Psoas muscle (tissue), 8 donors: ENCODE results near the gene SCUBE1. TPM values are rescaled to one million over a fixed set of nuclear protein-coding genes. Genes with fewer than 3 reads are reported as not detected.
A peak's percentile ranks its signal among the peaks of the same experiment; 100 is the strongest.

ENCODE experiments used
- ATAC-seq, 4 donors: fragments of 200-7000 bp; cut with Tn5 transposase; one replicate each; pipeline ENCODE4 v1.9.1; 2020; ENCODE audit warnings: moderate library complexity in 3 of 4, mild to moderate bottlenecking in 2 of 4
- DNase-seq, 2 donors: peaks; one replicate each; pipeline ENCODE4 v3.0.0-alpha.2; 2020
- H3K27ac ChIP-seq: fragments of 200-600 bp; one replicate; pipeline ENCODE4 v1.8.0; 2022
- H3K27me3 ChIP-seq, 3 donors: fragments of 200-600 bp in 1 of 3; one replicate each; pipeline versions ENCODE4 v1.6.1 to v1.8.0; 2013 to 2022; ENCODE audit warnings: low read length in 2 of 3, mild to moderate bottlenecking in 2 of 3, moderate library complexity in 1 of 3; ENCODE audit not compliant: insufficient read depth in 3 of 3
- H3K36me3 ChIP-seq, 2 donors: fragments of 200-600 bp in 1 of 2; one replicate each; pipeline versions ENCODE4 v1.6.1 to v1.8.0; 2013 to 2022; ENCODE audit warnings: low read depth in 1 of 2, mild to moderate bottlenecking in 1 of 2, moderate library complexity in 1 of 2; ENCODE audit not compliant: insufficient read depth in 1 of 2
- H3K4me1 ChIP-seq: fragments of 200-600 bp; one replicate; pipeline ENCODE4 v1.8.0; 2022
- H3K4me3 ChIP-seq: fragments of 200-600 bp; one replicate; pipeline ENCODE4 v1.8.0; 2022; ENCODE audit warnings: mild to moderate bottlenecking
- H3K9me3 ChIP-seq: fragments of 200-600 bp; one replicate; pipeline ENCODE4 v1.8.0; 2022
- WGBS, 3 donors: extraction: QIAGEN DNeasy Blood & Tissue Kit; methylation state at CpG; one replicate each; pipeline versions ENCODE4 v1.1.6 to v1.1.7; 2013; 5-methylcytosine and 5-hydroxymethylcytosine counted together
- intact Hi-C, 2 donors: fragments of 100-400 bp; cut with DNase I; formaldehyde crosslinking; loops; one replicate each; pipeline versions ENCODE4 v1.11.0 to v1.14.2; 2022
- polyA plus RNA-seq, 3 donors: library from polyadenylated mRNA; stranded (reverse); fragments of 200-250 nt; gene quantifications; one replicate each; pipeline ENCODE4 v1.2.3, GENCODE V29; 2013
- total RNA-seq, 4 donors: library from RNA; stranded (reverse); fragmentation: NEBNext Ultra II Directional in 2 of 4; extraction: Animal tissue kit (Norgen Biotek cat#: 25700) in 2 of 4; gene quantifications; one replicate each; pipeline versions ENCODE4 v1.2.1 to v1.2.4, GENCODE V29; 2021 to 2023
- TF ChIP-seq, protein P1 (sequence below): fragments of 200-600 bp; IDR thresholded peaks from one replicate; pipeline ENCODE4 v1.8.0; 2022; ENCODE audit warnings: antibody characterized with exemption
- donor health status: healthy with polysubstance abuse.
- donor health status: DM: no; HTN: no; CAD: no; lungs with moderate emphysema.
- donor health status: Bipolar disorder and iron deficiency.
- donor health status: healthy.
- donor health status: DM: yes; HTN: yes; CAD: no.
- donor health status: DM: no; HTN: no; CAD: no.
- donor health status: DM: no; HTN: no; CAD: no.
- donor health status: DM: yes; HTN: yes; CAD: no.

The SCUBE1 gene
- total and polyA plus RNA-seq, 7 donors = 0.04 to 0.19 (median 0.08) TPM

GRCh38 chr22:43206509-43207161 lies 136.5 kb downstream of the SCUBE1 start:
- intact Hi-C loops = no loop called here
- peak in 1 of 2 donors; percentile 9 for DNase-seq
- no peaks in the 10 kb centered on the region for H3K36me3 ChIP-seq

DNA sequence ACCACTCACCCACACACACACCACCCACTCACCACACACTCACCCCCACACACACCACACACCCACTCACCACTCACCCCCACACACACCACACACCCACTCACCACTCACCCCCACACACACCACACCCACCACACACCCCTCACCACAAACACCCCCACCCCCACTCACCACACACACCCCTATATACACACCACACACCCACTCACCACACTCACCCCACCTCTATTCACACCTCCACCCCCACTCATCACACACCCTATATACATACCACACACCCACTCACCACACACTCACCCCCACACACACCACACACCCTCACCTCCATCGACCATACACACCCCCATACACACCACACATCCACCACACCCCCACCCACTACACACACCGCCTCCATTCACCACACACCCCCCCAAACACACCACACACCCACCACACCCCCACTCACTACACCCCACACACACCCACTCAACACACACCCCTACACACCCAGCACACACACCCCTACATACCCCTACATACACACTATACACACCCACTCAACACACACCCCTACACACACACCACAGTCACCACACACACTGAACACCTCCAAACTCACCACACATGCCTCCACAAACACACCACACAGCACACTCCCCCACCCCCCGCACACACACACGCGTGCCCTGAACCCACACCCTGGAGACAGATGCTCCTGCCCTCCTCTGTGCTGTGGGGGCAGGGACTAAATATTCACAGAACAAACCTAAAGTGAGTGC lies 137.2 kb downstream of the SCUBE1 start:
- TF ChIP-seq, protein P1, sequence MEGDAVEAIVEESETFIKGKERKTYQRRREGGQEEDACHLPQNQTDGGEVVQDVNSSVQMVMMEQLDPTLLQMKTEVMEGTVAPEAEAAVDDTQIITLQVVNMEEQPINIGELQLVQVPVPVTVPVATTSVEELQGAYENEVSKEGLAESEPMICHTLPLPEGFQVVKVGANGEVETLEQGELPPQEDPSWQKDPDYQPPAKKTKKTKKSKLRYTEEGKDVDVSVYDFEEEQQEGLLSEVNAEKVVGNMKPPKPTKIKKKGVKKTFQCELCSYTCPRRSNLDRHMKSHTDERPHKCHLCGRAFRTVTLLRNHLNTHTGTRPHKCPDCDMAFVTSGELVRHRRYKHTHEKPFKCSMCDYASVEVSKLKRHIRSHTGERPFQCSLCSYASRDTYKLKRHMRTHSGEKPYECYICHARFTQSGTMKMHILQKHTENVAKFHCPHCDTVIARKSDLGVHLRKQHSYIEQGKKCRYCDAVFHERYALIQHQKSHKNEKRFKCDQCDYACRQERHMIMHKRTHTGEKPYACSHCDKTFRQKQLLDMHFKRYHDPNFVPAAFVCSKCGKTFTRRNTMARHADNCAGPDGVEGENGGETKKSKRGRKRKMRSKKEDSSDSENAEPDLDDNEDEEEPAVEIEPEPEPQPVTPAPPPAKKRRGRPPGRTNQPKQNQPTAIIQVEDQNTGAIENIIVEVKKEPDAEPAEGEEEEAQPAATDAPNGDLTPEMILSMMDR = no peak
- H3K27ac ChIP-seq = no peak overlapping the region
- DNase-seq (no peak), ATAC-seq (no peak)
- WGBS, 3 donors = 65 to 78% (median 72%) methylated on average over 5 of the region's 5 CpGs
- H3K9me3 ChIP-seq = no peaks in the 10 kb centered on the region
- intact Hi-C loops = no loop called here
- H3K4me1 ChIP-seq = no peaks in the 10 kb centered on the region
- no peak overlapping the region for H3K4me3 ChIP-seq
- H3K36me3 ChIP-seq = no peaks in the 10 kb centered on the region
- H3K27me3 ChIP-seq = peaks cover 0 to 10% (median 8%) of the 10 kb centered on the region in 3 donors

More at GRCh38 chr22:43206509-43207161, 136.5 kb downstream of the SCUBE1 start:
- Histone ChIP-seq H3K4me1 (no peaks in the 10 kb centered on the region), H3K27ac (no peak overlapping the region), H3K4me3 (no peak overlapping the region), H3K27me3 (peaks cover 0 to 10% (median 8%) of the 10 kb centered on the region in 3 donors), H3K9me3 (no peaks in the 10 kb centered on the region)
- WGBS, 3 donors = 51 to 55% (median 51%) methylated on average over 22 to 23 of the region's 23 CpGs
- TF ChIP-seq, protein P1 = no peak
- ATAC-seq = no peak

- no peak overlapping the region for H3K27ac ChIP-seq
- intact Hi-C loops = no loop called here
Observed at GRCh38 chr22:43205261-43205691, 137.9 kb downstream of the SCUBE1 start.

DNA sequence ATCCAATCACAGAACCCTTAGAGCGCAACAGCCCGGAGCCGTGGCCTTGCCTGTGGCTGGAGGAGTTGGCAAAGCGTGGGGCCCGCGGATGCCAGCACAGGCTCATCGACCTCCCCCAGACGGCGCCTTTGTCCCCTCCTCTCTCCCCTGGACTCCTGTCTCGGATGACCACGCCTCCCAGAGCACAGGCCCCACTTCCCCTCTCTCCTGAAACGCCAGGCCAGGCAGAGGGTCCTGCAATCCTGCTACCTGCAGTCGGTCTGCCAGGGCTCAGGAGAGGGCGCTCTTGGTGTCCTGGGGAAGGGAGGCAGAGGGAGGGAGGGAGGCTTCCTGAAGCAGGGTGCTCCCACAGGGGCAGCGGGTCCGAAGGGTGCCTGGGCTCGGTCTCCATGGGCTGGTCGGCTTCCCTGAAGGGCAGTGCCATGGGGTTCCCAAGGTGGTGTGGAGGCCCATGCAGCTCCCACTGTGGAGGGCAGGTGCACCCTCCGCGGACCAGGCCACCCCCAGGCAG lies 139.6 kb downstream of the SCUBE1 start:
- H3K36me3 ChIP-seq = no peaks in the 10 kb centered on the region
- H3K27ac ChIP-seq = no peak overlapping the region
- no peak for ATAC-seq
- DNase-seq = peak; percentile 14 to 38
- intact Hi-C loops = no loop called here
- H3K27me3 ChIP-seq = peaks cover 0 to 18% (median 8%) of the 10 kb centered on the region in 3 donors
- H3K4me1 ChIP-seq = no peaks in the 10 kb centered on the region
- TF ChIP-seq, protein P1 = no peak
- WGBS, 3 donors = 64 to 71% (median 67%) methylated on average over 19 to 20 of the region's 20 CpGs
- H3K4me3 ChIP-seq = no peak overlapping the region
- H3K9me3 ChIP-seq = no peaks in the 10 kb centered on the region

More at GRCh38 chr22:43205261-43205691, 137.9 kb downstream of the SCUBE1 start:
- Histone ChIP-seq H3K27me3 (peaks cover 0 to 14% (median 8%) of the 10 kb centered on the region in 3 donors), H3K4me1 (no peaks in the 10 kb centered on the region), H3K9me3 (no peaks in the 10 kb centered on the region), H3K4me3 (no peak overlapping the region), H3K36me3 (no peaks in the 10 kb centered on the region)
- 74 to 76% (median 74%) methylated on average over 6 to 9 of the region's 9 CpGs for whole genome bisulfite sequencing, 3 donors
- ATAC-seq = no peak
- TF ChIP-seq, protein P1 = no peak
- DNase-seq = no peak
